ENCODE results near the gene ASCL4.
A peak's percentile ranks its signal among the peaks of the same experiment; 100 is the strongest.

The ASCL4 gene

DNA sequence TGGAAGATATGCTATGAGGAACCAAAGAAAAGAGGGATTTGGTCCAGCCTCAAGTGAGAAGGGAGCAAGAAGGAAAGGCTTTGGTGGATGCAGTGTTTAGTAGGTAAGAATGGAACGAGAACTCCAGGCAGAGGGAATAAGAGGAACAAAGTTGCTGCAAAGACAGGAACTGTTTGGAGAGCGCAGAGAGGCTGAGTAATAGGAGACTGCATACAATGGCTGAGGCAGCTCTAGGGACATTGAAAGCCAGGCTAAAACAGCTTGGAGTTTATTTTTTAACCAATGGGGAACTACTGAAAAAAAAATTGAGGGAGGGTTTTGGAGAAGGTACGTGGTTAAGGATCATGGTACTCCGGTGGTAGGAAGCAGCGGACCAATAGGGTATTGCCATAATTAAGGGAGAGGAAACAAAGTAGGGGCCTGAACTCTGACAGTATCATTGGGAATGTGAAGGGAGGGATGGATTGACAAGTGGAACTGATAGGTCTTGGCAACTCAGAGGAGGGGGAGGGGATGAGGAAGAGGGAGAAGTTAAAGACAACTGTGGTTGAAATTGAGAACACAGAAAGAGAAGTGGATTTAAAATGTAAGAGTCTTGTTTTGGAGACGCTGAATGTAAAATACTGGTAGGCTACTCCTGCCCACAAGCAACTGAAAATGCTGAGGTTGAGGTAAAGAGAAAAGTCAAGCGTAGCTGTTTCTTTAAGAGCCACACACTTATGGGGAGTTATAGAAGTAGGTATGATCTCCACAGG is 4.8 kb downstream of the ASCL4 start:
- peak; percentile 64 for DNase-seq

- peak; percentile 7 for DNase-seq
Observed at GRCh38 chr12:107780298-107780697, 5.8 kb downstream of the ASCL4 start.

- peak; percentile 71 for DNase-seq
Observed at GRCh38 chr12:107782067-107782466, 7.6 kb downstream of the ASCL4 start.

DNA sequence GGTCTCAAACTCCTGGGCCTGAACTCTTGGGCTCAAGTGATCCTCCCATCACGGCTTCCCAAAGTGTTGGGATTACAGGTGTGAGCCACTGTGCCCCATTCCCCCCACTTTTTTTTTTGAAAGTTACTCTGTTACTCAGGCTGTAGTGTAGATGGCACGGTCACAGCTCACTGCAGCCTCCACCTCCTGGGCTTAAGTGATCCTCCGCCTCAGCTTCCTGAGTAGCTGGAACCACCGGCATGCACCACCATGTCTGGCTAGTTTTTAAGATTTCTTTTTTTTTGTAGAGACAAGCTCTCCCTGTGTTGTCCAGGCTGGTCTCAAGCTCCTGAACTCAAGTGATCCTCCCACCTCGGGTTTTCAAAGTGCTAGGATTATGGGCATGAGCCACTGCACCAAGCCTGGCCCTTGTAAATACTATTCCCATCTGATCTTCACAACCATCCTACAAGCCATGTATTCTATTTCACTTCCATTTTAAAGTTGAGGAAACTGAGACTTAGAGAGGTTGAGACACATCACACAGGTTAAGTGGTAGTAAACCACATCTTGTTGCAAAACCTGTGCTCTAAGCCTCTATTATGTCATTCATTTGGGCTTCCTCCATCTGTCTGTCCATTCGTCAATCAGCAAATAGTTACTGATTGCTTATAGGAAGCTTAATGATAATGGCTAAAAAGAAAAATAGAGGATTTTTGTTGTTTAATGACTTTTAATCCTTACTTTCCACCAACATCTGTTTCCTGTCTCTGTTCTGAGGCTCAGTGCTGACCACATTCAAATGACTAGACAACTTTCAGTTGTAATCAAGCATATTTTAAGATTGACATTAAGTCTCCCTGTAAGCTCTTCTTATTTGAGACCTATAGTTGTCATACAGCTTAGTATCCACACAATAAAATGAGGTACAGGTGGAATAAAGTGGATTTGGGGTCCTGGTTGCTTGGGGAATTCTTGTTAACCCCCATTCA is 9.2 kb downstream of the ASCL4 start:
- peak; percentile 7 for DNase-seq

GRCh38 chr12:107788281-107788680 is 13.8 kb downstream of the ASCL4 start:
- DNase-seq, result no peak

DNA sequence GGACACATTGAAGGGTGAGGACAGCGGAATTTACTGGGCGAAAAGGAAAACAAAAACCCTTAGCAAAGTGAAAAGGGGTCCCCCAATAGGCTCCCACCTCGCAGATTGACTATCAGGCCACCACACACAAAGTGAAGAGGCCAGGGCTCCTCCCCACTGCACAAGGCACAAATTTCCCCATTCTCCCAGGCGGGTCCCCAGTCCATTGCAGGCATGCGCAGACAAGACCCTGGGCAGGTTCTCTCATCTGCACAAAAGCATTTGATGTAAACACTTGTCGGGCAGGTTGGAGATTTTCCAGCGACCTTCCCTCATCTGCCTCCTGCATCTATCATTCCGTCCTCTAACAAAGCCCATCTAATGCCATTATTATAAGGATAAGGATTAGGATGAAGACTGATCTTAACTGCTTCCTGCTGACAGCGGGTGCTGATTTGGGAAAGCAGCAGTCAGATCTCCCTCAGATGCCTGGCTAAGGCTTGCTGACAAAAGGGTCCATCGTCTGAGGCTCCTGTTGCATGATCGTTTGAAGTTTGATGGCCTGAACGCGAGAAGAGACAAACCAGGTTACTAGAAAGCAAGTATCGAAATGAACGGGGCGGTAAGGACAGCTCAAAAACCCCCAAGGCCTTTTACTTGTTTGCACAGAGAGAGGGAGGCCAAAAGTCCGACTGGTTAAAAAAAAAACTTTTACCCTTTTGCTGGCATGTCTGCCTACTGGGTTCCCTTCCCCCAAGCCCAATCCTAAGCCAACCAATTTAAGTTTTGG is 14.4 kb downstream of the ASCL4 start:
- DNase-seq, result no peak

DNA sequence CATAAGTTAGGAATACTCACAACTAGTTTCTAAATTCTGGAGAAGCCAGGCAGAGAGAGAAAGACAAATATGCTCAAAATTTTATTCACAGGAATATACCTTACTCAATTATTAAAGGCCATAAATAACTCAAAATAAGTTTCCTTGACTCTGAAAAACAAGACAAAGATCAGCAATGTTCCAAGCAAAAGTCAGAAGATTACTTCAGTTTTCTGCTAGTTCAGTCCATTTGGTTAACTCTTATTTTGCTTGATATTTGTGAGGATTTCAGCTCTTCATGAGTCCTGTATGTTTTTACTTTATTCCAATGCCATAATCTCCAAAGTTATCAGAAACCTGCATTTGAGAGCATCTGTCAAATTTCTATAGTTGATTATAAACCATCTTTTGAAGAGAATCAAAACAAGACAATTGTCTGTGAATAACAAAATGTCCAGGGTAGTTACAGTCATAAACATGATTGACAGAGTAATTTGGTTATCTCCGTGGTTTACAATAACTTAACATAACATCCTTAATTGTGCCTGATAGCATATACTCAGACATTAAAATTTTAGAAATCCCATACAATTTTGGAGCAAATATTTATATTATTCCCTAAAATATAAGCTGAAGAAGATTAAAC is 17.1 kb downstream of the ASCL4 start:
- no peak for DNase-seq

DNA sequence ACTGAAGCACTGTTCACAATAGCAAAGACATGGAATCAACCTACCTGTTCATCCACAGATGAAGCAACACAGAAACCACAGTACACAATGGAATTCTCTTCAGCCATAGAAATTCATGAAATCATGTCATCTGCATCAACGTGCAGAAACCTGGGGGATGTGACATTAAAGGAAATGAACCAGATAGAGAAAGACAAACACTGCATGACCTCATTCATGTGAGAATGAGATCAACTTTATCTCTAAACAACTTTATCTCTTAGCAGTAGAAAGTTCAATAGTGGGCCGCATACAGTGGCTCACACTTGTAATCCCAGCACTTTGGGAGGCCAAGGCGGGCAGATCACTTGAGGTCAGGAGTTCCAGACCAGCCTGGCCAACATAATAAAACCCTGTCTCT is 19.9 kb downstream of the ASCL4 start:
- DNase-seq, result no peak

- no peak for DNase-seq
Observed at GRCh38 chr12:107798580-107798979, 24.1 kb downstream of the ASCL4 start.

DNA sequence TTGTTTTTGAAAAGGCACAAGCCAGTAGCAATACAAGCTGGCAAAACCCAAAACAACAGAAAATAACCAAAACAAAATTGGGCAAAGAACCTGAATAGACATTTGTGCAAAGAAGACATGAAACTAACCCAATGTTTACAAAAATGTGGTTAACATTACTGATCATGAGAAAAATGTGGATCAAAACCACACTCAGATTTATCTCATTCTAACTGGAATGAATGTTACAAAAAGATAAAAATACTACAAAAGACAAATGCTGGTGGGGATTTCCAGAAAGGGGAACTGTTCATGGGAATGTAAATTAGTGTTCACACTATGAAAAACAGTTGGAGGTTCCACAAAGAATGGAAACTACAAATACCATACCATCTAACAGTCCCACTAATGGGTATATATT is 26.6 kb downstream of the ASCL4 start:
- DNase-seq, result no peak

DNA sequence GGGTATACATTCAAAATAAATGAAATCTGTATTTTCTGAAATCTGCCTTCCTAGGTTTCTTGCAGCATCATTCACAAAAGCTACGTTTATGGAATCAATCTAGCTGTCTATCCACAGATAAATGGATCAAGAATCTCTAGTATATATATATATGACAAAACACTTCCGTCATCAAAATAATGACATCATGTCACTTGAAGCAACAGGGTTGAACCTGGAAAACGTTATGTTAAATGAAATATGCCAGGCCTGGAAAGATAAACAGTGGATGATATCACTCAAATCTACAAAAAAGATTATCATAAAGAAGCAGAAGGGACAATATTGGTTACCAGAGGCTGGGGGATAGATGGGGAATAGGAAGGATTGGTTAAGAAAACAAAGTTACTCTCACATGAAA is 28.6 kb downstream of the ASCL4 start:
- no peak for DNase-seq

DNA sequence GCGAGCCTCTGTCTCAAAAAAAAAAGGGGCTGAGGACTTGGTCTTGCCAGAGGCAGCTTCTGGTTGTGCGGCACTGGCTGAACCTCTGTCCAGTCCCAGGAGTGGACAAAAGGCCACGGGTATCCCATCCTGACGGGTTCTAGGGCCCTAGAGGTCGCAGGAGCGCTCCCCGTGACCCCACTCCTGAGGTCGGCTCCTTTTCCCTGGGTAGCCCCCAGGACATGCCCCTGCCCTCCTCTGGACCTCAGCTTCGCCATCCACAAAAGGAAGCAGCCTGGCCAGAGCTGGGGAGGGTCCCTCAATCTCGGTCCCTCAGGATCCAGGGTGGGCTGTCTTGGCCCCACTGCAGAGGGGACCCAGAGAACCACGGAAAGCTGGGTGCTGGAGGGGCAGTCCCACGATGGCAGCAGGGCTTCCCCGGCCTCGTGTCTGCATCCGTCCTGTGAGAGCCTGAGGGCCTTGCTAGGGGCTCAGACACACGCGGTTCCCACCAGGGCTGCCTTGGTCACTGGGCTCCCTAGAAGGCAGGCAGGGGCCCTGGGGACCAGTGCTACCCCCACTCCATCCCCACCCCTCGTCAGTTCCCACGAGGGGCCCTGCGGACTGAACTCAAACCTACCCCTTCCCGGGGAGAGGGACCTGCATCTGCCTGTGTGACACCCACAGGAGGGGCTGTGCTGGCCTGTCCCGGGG is 31.1 kb downstream of the ASCL4 start:
- no peak for DNase-seq

- no peak for DNase-seq
Observed at GRCh38 chr12:107807471-107808150, 33.1 kb downstream of the ASCL4 start.

DNA sequence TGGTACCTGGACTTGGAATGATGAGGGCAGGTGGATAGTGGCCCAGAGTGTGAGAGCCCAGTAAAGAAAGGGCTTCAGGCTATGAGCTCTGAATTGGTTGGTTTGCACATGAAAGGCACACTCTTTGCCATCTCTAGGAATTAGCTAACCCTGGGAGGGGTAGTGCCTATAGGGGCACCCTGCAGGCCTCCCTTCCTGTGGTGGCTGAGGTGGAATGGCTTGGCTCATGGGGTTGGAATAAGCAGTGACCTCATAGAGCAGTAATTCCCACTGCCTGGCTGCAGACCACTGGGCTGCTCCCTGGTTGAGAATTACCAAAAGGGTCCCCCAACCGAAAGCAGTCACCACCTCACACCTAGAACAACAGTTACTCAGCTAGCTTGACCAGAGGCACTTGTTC is 42.7 kb downstream of the ASCL4 start:
- DNase-seq, result no peak

GRCh38 chr12:107818984-107819383 is 44.5 kb downstream of the ASCL4 start:
- DNase-seq, result no peak

DNA sequence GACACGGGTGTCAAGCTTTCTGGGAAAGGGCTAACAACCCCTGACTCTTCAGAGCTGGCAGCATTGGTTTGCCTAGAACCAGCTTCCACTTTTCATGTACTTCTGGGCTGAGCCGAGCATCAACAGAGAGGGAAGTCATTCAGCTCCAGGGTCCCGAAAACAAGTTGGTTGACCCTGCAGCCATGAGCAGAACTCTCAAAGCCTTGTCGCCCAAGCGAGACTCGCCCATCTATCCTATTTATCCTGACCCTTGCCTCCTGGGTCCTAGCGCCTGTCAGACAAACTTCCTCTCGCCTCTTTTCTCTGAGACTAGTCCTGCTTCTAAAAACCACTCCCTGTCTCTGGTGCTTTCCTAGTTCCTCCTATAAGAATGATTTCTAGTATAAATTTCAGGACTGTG is 47.9 kb downstream of the ASCL4 start:
- no peak for DNase-seq
